CD4-positive, alpha-beta T cell treated with Interleukin-15 for 1 hour (primary cell): ENCODE data around the gene IFNA10.
"Not testable (repeated sequence)": the region's sequence is repeated elsewhere in the genome, so short reads cannot be mapped to it uniquely, and the experiment has no call there.

Experiments
- DNase-seq: peaks from one replicate; pipeline ENCODE4 v3.0.0-alpha.2; 2020

Gene IFNA10

GRCh38 chr9:21207043-21207442, at the start of gene IFNA10:
TSS of gene IFNA10 (minus strand) at chr9:21207143. CDS start at chr9:21207097, 46 bp downstream.
- DNase-seq, result not testable (repeated sequence)

GRCh38 chr9:21255538-21256212, 48.7 kb upstream of the IFNA10 start:
- no peak for DNase-seq

- DNase-seq, result no peak
Measured at GRCh38 chr9:21252721-21253547, 46.0 kb upstream of the IFNA10 start.

- DNase-seq, result no peak
Measured at GRCh38 chr9:21251638-21252037, 44.7 kb upstream of the IFNA10 start.

- no peak for DNase-seq
Measured at GRCh38 chr9:21251190-21251589, 44.2 kb upstream of the IFNA10 start.

- DNase-seq, result no peak
Measured at GRCh38 chr9:21244836-21245235, 37.9 kb upstream of the IFNA10 start.

- DNase-seq, result no peak
Measured at GRCh38 chr9:21239911-21240310, 33.0 kb upstream of the IFNA10 start, which contains the start of gene IFNA14. TSS of gene IFNA14 (minus strand) at chr9:21240005. CDS start at chr9:21239935, 70 bp downstream.

GRCh38 chr9:21236360-21236714, 29.4 kb upstream of the IFNA10 start:
- DNase-seq, result not testable (repeated sequence)

- peak; percentile 25 for DNase-seq
Measured at GRCh38 chr9:21235468-21236359, 28.8 kb upstream of the IFNA10 start.

- DNase-seq, result no peak
Measured at GRCh38 chr9:21234153-21234687, 27.3 kb upstream of the IFNA10 start.

GRCh38 chr9:21233258-21233657, 26.3 kb upstream of the IFNA10 start:
- no peak for DNase-seq

- DNase-seq, result no peak
Measured at GRCh38 chr9:21228122-21228521, 21.2 kb upstream of the IFNA10 start, which contains the start of gene IFNA17. TSS of gene IFNA17 (minus strand) at chr9:21228222. CDS start at chr9:21228173, 49 bp downstream.

GRCh38 chr9:21217211-21217610, 10.3 kb upstream of the IFNA10 start, which contains the start of gene IFNA16:
TSS of gene IFNA16 (minus strand) at chr9:21217311. CDS start at chr9:21217305, 6 bp downstream.
- DNase-seq, result not testable (repeated sequence)

GRCh38 chr9:21213411-21214326, 6.7 kb upstream of the IFNA10 start:
- DNase-seq, result not testable (repeated sequence)

GRCh38 chr9:21212160-21212559, 5.2 kb upstream of the IFNA10 start:
- not testable (repeated sequence) for DNase-seq

- not testable (repeated sequence) for DNase-seq
Measured at GRCh38 chr9:21210782-21211181, 3.8 kb upstream of the IFNA10 start.

GRCh38 chr9:21210311-21210710, 3.4 kb upstream of the IFNA10 start:
- no peak for DNase-seq

- no peak for DNase-seq
Measured at GRCh38 chr9:21205204-21205603, 1.7 kb downstream of the IFNA10 start.

GRCh38 chr9:21202105-21202504, 4.8 kb downstream of the IFNA10 start, which contains the start of gene IFNA7:
TSS of gene IFNA7 (minus strand) at chr9:21202205. CDS start at chr9:21202165, 40 bp downstream.
- DNase-seq, result not testable (repeated sequence)

- peak; percentile 43 for DNase-seq
Measured at GRCh38 chr9:21194867-21195776, 11.8 kb downstream of the IFNA10 start.
